K562 (cell line): ENCODE data around the gene CEP44. TPM values are rescaled to one million over a fixed set of nuclear protein-coding genes. Genes with fewer than 3 reads are reported as not detected.

Experiments
- CHD7 ChIP-seq: fragments of 200-600 bp; sonication (generic); IDR thresholded peaks from one replicate; pipeline ENCODE4 v1.6.1; 2012; ENCODE audit warnings: mild to moderate bottlenecking, low read depth, low read length, inconsistent platforms
- ELF4 ChIP-seq: fragments of 450-650 bp; formaldehyde crosslinking; IDR thresholded peaks from 2 replicates; pipeline ENCODE4 v1.4.0; 2022; ENCODE audit warnings: missing genetic modification characterization
- ILF3 ChIP-seq: fragments of 450-650 bp; IDR thresholded peaks from 2 replicates; pipeline ENCODE4 v1.6.1; 2018; ENCODE audit warnings: antibody characterized with exemption, mild to moderate bottlenecking, moderate library complexity, borderline replicate concordance
- NUFIP1 ChIP-seq: fragments of 450-650 bp; IDR thresholded peaks from 2 replicates; pipeline ENCODE4 v1.6.1; 2018; ENCODE audit not compliant: partially characterized antibody
- POU5F1 ChIP-seq: fragments of 150-350 bp; IDR thresholded peaks from 2 replicates; pipeline ENCODE4 v1.6.1; 2014; ENCODE audit warnings: borderline replicate concordance, low read length, low read depth, mild to moderate bottlenecking; ENCODE audit not compliant: partially characterized antibody
- ZNF143 ChIP-seq: sonication (generic); formaldehyde crosslinking; IDR thresholded peaks from 2 replicates; pipeline ENCODE4 v1.9.0; 2022; ENCODE audit warnings: mild to moderate bottlenecking, missing genetic modification reagents
- ZNF41 ChIP-seq: fragments of 250-450 bp; sonication (Bioruptor Pico); conservative IDR thresholded peaks from 2 replicates; pipeline ENCODE4 v1.4.0; 2020; ENCODE audit warnings: mild to moderate bottlenecking
- polyA plus RNA-seq, 8 experiments: library from polyadenylated mRNA; depleted of rRNA in 4 of 8; stranded (reverse) in 5 of 8; unstranded in 3 of 8; fragments of >200 nt; fragmentation: Nextera tagmentation in 2 of 8; fragmentation: Illumina TruSeq in 1 of 8; extraction: Ambion mirVana in 2 of 8; extraction: Trizol in 1 of 8; gene quantifications; 2 replicates each; pipeline versions ENCODE4 v1.2.1 to v1.2.3, GENCODE V29; 2011 to 2014; ENCODE audit warnings: inconsistent platforms in 1 of 8, missing spikeins in 1 of 8
- total RNA-seq, 7 experiments: library from RNA; depleted of rRNA in 6 of 7; stranded (reverse); fragments of >200 nt in 6 of 7; fragmentation: Illumina TruSeq in 2 of 7; extraction: Trizol in 2 of 7; gene quantifications; 2 replicates each; pipeline versions ENCODE4 v1.2.1 to v1.2.3, GENCODE V29; 2011 to 2021; ENCODE audit warnings: low replicate concordance in 1 of 7
- TF ChIP-seq, protein P1 (sequence below), 2 experiments: IDR thresholded peaks; 2 replicates each; pipeline ENCODE4 v1.6.1; 2012; ENCODE audit warnings: improper control_type of control experiment in 2 of 2, low read depth in 2 of 2, low read length in 2 of 2, borderline replicate concordance in 1 of 2
- TF ChIP-seq, protein P2 (sequence below): sonication (generic); formaldehyde crosslinking; IDR thresholded peaks from 2 replicates; pipeline ENCODE4 v1.8.0; 2022; ENCODE audit warnings: mild to moderate bottlenecking, missing genetic modification reagents
- TF ChIP-seq, protein P3 (sequence below): sonication (generic); formaldehyde crosslinking; IDR thresholded peaks from 2 replicates; pipeline ENCODE4 v1.8.1; 2023; ENCODE audit warnings: mild to moderate bottlenecking, missing genetic modification reagents

The CEP44 gene
- total and polyA plus RNA-seq, 9 of the 15 experiments (the other 6 are each of a cell fraction or from before 2014, with no cell fraction given) = 19.6 to 45.0 (median 24.4) TPM

DNA sequence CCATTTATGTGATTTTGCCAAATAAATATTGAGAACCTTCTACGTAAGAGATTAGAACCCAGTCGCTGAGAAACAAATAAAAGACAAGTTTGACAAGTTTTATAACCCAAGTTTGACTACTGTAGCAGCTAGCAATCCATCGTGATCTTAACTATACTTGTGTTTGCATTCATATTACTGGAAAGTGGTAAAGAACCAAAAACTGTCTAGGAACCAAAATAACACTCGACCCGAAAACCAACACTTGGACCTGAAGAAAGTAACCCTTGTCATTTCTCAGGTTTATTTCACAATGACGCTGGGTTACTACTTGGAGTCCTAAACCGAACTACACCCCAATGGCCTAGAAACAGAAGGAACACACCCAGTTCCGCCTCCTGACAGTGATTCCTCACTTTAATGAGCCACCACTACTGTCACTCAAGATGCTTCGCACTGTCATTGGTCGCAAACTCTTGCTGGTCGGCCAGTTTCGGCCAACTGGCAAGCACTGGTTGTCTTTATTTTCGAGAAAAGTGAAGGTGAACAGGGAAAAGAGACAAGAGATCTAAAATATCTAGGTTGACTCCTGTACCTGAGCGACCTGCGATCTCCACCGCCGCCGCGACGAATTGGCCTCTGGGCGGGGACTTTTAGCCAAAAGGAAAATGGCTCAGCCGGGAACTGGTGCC is 740 bp upstream of the CEP44 start (continued):
- TF ChIP-seq ZNF143 = no peak
- no peak for TF ChIP-seq ZNF41 (CRISPR knock-in tag)
- no peak for TF ChIP-seq CHD7
- TF ChIP-seq POU5F1 = no peak
- TF ChIP-seq, protein P1, sequence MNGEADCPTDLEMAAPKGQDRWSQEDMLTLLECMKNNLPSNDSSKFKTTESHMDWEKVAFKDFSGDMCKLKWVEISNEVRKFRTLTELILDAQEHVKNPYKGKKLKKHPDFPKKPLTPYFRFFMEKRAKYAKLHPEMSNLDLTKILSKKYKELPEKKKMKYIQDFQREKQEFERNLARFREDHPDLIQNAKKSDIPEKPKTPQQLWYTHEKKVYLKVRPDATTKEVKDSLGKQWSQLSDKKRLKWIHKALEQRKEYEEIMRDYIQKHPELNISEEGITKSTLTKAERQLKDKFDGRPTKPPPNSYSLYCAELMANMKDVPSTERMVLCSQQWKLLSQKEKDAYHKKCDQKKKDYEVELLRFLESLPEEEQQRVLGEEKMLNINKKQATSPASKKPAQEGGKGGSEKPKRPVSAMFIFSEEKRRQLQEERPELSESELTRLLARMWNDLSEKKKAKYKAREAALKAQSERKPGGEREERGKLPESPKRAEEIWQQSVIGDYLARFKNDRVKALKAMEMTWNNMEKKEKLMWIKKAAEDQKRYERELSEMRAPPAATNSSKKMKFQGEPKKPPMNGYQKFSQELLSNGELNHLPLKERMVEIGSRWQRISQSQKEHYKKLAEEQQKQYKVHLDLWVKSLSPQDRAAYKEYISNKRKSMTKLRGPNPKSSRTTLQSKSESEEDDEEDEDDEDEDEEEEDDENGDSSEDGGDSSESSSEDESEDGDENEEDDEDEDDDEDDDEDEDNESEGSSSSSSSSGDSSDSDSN (IDR thresholded peaks at IDR 0.05; ENCODE audit: borderline replicate concordance in 1 of 2, low read depth in 2 of 2, low read length in 2 of 2) = no peak
- no peak for TF ChIP-seq NUFIP1
- TF ChIP-seq ELF4 = no peak
- TF ChIP-seq, protein P2, sequence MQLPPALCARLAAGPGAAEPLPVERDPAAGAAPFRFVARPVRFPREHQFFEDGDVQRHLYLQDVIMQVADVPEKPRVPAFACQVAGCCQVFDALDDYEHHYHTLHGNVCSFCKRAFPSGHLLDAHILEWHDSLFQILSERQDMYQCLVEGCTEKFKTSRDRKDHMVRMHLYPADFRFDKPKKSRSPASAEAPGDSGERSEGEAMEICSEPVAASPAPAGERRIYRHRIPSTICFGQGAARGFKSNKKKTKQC (CRISPR knock-in tag) = no peak
- TF ChIP-seq, protein P3, sequence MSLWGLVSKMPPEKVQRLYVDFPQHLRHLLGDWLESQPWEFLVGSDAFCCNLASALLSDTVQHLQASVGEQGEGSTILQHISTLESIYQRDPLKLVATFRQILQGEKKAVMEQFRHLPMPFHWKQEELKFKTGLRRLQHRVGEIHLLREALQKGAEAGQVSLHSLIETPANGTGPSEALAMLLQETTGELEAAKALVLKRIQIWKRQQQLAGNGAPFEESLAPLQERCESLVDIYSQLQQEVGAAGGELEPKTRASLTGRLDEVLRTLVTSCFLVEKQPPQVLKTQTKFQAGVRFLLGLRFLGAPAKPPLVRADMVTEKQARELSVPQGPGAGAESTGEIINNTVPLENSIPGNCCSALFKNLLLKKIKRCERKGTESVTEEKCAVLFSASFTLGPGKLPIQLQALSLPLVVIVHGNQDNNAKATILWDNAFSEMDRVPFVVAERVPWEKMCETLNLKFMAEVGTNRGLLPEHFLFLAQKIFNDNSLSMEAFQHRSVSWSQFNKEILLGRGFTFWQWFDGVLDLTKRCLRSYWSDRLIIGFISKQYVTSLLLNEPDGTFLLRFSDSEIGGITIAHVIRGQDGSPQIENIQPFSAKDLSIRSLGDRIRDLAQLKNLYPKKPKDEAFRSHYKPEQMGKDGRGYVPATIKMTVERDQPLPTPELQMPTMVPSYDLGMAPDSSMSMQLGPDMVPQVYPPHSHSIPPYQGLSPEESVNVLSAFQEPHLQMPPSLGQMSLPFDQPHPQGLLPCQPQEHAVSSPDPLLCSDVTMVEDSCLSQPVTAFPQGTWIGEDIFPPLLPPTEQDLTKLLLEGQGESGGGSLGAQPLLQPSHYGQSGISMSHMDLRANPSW (CRISPR knock-in tag) = no peak
- no peak for TF ChIP-seq ILF3
